Brain microvascular endothelial cell (primary cell): ENCODE data around the gene SASH1.
A peak's percentile ranks its signal among the peaks of the same experiment; 100 is the strongest.

Experiments used
- DNase-seq: peaks from one replicate; pipeline ENCODE4 v3.0.0-alpha.2; 2020
- H3K27ac ChIP-seq: fragments of 250-450 bp; sonication (Bioruptor Pico); 2 replicates; pipeline ENCODE4 v1.5.1; 2020; ENCODE audit warnings: mild to moderate bottlenecking, moderate library complexity
- H3K27me3 ChIP-seq: fragments of 250-450 bp; sonication (Bioruptor Pico); replicated peaks from 2 replicates; pipeline ENCODE4 v1.5.1; 2020; ENCODE audit warnings: mild to moderate bottlenecking
- H3K36me3 ChIP-seq: fragments of 250-450 bp; sonication (Bioruptor Pico); replicated peaks from 2 replicates; pipeline ENCODE4 v1.5.1; 2020; ENCODE audit warnings: mild to moderate bottlenecking
- H3K4me3 ChIP-seq: 2 replicates; pipeline ENCODE4 v1.5.1; 2011; ENCODE audit warnings: low read depth, mild to moderate bottlenecking, control low read depth, low read length, moderate library complexity
- in situ Hi-C: cut with HindIII; loops from 2 replicates; pipeline ENCODE4 v1.10.0; 2017; ENCODE audit warnings: low sequenced_read_pairs, low pct_ligation_motif_present
- TF ChIP-seq, protein P1 (sequence below): IDR thresholded peaks from 2 replicates; pipeline ENCODE4 v1.5.1; 2011; ENCODE audit warnings: low read depth, mild to moderate bottlenecking, moderate library complexity, low read length, control low read depth, inconsistent platforms; ENCODE audit errors: missing control alignments

The SASH1 gene

DNA sequence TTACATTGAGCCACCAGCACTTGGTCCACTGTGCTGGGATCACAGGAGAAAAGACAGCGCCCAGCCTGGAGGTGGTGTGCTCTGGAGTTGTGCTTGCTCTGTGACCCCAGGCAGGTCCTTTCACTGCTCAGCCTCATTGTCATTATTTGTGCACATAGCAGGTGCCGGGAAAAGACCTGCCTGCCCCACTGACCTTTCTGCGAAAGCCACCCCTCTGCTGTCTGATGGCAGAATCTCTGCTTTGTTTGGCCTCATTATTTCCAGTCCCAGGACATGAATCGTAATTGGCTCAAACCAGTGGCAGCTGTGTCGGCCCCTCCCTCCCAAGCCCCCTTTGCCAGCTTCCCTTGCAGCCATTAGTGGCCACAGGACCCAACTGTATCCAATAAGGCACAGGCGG is 219.0 kb downstream of the SASH1 start:
- in situ Hi-C loops = loop anchor here (25.0 kb wide), 1 partner anchor 426 kb away; no protein-coding TSS in a partner anchor
- Histone ChIP-seq H3K27ac (no peak overlapping the region), H3K27me3 (no peaks in the 10 kb centered on the region), H3K4me3 (no peak overlapping the region), H3K36me3 (no peaks in the 10 kb centered on the region)
- DNase-seq = no peak
- TF ChIP-seq, protein P1, sequence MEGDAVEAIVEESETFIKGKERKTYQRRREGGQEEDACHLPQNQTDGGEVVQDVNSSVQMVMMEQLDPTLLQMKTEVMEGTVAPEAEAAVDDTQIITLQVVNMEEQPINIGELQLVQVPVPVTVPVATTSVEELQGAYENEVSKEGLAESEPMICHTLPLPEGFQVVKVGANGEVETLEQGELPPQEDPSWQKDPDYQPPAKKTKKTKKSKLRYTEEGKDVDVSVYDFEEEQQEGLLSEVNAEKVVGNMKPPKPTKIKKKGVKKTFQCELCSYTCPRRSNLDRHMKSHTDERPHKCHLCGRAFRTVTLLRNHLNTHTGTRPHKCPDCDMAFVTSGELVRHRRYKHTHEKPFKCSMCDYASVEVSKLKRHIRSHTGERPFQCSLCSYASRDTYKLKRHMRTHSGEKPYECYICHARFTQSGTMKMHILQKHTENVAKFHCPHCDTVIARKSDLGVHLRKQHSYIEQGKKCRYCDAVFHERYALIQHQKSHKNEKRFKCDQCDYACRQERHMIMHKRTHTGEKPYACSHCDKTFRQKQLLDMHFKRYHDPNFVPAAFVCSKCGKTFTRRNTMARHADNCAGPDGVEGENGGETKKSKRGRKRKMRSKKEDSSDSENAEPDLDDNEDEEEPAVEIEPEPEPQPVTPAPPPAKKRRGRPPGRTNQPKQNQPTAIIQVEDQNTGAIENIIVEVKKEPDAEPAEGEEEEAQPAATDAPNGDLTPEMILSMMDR = no peak

DNA sequence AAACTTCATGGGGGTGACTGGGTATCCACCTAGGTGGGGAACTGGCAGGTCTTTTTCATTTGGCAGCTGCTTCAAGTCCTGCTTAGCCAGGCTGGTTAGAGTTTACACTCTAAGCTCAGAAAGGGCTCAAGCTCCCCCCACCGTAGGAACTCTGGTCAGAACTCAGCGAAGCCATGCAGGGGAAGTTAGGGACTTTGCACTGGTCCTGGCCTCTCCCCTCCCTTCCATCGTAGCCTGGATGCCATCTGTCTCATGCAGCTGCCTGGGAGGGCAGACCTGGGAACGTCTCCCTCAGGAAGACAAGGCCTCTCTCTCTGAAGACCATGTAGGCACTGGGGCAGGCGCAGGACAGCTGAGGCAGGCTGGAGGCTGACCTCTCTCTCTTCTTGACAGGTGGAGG is 220.4 kb downstream of the SASH1 start:
- H3K27me3 ChIP-seq = no peaks in the 10 kb centered on the region
- no peaks in the 10 kb centered on the region for H3K36me3 ChIP-seq
- TF ChIP-seq, protein P1 = no peak
- DNase-seq = no peak
- in situ Hi-C loops = loop anchor here (25.0 kb wide), 1 partner anchor 424 kb away; no protein-coding TSS in a partner anchor
- H3K27ac ChIP-seq = no peak overlapping the region
- no peak overlapping the region for H3K4me3 ChIP-seq

DNA sequence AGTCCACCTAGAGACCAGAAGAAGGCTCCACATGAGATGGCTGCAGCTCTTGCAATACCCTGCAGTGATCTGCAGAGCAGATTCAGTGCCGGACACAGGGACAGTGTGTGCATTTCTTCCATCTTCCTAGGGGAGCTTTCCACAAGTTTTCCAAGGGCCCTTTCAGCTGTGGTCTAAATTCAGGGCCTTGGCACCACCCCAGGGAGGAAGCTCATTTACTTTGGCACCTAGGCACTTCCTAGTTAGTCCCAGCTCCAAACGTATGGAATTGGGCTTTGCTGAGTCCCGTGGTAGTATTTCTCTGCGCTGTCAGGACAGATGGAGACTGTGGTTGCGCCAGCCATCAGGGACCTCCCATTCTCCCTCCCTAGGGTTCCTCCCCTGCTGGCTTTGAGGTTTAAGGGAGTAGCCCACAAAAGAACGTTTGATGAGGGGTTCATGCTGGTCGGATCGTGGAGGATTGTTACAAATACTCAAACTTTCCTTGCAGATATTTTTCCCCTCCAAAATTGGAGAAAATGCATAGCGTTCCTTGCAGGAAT is 221.9 kb downstream of the SASH1 start:
- TF ChIP-seq, protein P1 = no peak
- H3K4me3 ChIP-seq = no peak overlapping the region
- DNase-seq = no peak

DNA sequence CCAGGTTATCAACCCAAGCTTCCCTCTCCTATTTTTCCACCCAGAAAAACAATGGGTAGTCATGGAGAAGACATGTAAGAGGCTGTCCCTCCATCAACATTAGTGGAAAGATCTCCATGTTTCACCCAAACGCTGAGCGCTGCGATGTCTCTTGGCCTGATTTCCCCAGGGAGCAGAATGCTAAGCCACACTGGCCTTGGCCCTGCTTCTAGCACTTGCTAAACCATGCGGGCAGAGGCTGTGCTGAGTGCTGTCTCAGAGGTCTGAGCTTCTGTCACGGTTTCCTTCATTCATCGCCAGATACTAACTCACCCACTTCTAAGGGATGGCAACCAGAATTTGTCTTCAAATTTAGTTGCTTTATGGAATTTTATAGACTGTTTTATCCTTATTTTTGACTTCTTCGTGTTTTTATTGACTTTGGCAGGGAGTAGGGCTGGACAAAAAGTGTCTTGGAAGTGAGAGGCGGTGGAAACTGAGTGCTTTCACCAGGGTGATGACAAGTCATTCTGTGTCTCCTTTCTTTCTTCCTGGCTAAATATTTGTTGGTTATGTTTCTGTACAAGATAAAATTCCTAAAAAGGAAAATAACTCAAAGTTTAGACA is 222.8 kb downstream of the SASH1 start:
- Histone ChIP-seq H3K27ac (peak overlapping the region; percentile 91), H3K4me3 (no peak overlapping the region), H3K27me3 (no peaks in the 10 kb centered on the region), H3K36me3 (no peaks in the 10 kb centered on the region)
- peak; percentile 9 for DNase-seq
- TF ChIP-seq, protein P1 = no peak
- in situ Hi-C loops = loop anchor here (25.0 kb wide), 1 partner anchor 422 kb away; no protein-coding TSS in a partner anchor

More for the DNA sequence above, 221.9 kb downstream of the SASH1 start:
- H3K36me3 ChIP-seq = no peaks in the 10 kb centered on the region
- in situ Hi-C loops = loop anchor here (25.0 kb wide), 1 partner anchor 423 kb away; no protein-coding TSS in a partner anchor
- H3K27me3 ChIP-seq = no peaks in the 10 kb centered on the region
- no peak overlapping the region for H3K27ac ChIP-seq

DNA sequence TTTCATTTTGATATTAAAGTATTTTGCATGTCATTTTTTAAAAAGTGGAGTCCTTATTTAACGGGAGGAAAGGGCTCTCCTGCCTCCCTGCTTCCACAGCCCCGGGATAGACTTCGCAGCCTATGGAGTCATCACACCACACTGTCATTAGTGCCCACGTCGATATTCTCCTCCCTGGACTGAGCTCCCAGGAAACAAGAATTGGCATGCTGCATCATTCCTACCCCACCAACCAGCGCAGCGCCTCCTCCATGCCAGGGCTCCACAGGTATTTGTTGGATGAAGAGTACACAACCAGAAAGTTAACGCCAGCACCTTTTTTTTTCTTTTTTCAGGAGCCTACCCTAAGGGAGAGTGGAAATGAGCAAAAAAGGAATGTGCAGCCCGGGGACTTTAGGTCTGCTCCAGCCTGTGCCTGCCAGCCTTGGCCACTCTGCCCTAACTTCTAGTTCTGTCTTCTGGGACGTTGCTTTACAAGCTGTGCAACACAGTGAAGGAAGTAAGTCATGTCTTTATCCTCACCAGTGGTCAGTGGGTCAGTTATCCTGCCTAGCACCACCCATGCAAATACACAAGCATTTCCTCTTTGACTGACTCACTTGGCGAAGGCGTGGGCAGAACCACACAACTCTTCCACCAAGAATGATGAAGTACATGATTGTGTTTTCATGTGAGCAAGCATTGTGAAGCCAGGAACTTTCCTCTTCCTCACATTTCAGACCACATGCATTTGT is 223.5 kb downstream of the SASH1 start:
- in situ Hi-C loops = loop anchor here (25.0 kb wide), 1 partner anchor 421 kb away; no protein-coding TSS in a partner anchor

More for the DNA sequence above, 223.5 kb downstream of the SASH1 start:
- peak overlapping the region; percentile 91 for H3K27ac ChIP-seq
- DNase-seq = peak; percentile 95
- H3K4me3 ChIP-seq = no peak overlapping the region
- TF ChIP-seq, protein P1 = no peak
- no peaks in the 10 kb centered on the region for H3K36me3 ChIP-seq
- no peaks in the 10 kb centered on the region for H3K27me3 ChIP-seq
